Stimulated activated naive B cell treated with anti-CD40 and anti-IgM and Interleukin-4, amounts not matched to agents 10 μg/mL and 1 μg/mL and 100 μg/mL, for 72 hours (primary cell): ENCODE measurements around the gene CDH11.

ENCODE experiments used
- ATAC-seq, 2 donors: fragments of 150-1000 bp; cut with Tn5 transposase; replicated peaks; 2 replicates each; pipeline ENCODE4 v1.10.0; 2021; ENCODE audit warnings: moderate library complexity in 1 of 2
- DNase-seq: peaks from one replicate; pipeline ENCODE4 v3.0.0; 2021
- H3K27ac Mint-ChIP-seq: one replicate; pipeline ENCODE4 v1.8.0; 2022; ENCODE audit warnings: mild to moderate bottlenecking, mixed read lengths
- H3K27me3 Mint-ChIP-seq, 2 donors: one replicate each; pipeline ENCODE4 v1.8.0; 2022; ENCODE audit warnings: mixed read lengths in 2 of 2
- H3K36me3 Mint-ChIP-seq, 2 donors: one replicate each; pipeline ENCODE4 v1.8.0; 2022; ENCODE audit warnings: mixed read lengths in 2 of 2, mild to moderate bottlenecking in 1 of 2
- H3K4me1 Mint-ChIP-seq, 2 donors: one replicate each; pipeline ENCODE4 v1.8.0; 2022; ENCODE audit warnings: mixed read lengths in 2 of 2, mild to moderate bottlenecking in 1 of 2
- H3K4me3 Mint-ChIP-seq, 2 donors: one replicate each; pipeline ENCODE4 v1.8.0; 2022; ENCODE audit warnings: mild to moderate bottlenecking in 2 of 2, mixed read lengths in 2 of 2, moderate library complexity in 1 of 2
- H3K9me3 Mint-ChIP-seq, 2 donors: one replicate each; pipeline ENCODE4 v1.8.0; 2022; ENCODE audit warnings: mixed read lengths in 2 of 2, mild to moderate bottlenecking in 1 of 2

Gene CDH11

GRCh38 chr16:64948056-64948455 is 173.8 kb downstream of the CDH11 start:
- DNase-seq (no peak), ATAC-seq (no peak)
- H3K36me3 Mint-ChIP-seq, result no peaks in the 10 kb centered on the region
- H3K9me3 Mint-ChIP-seq, result peaks cover 14 to 23% of the 10 kb centered on the region in 2 donors
- no peaks in the 10 kb centered on the region for H3K27me3 Mint-ChIP-seq
- H3K4me1 Mint-ChIP-seq, result no peaks in the 10 kb centered on the region
- H3K4me3 Mint-ChIP-seq, result no peak overlapping the region
- H3K27ac Mint-ChIP-seq, result no peak overlapping the region

DNA sequence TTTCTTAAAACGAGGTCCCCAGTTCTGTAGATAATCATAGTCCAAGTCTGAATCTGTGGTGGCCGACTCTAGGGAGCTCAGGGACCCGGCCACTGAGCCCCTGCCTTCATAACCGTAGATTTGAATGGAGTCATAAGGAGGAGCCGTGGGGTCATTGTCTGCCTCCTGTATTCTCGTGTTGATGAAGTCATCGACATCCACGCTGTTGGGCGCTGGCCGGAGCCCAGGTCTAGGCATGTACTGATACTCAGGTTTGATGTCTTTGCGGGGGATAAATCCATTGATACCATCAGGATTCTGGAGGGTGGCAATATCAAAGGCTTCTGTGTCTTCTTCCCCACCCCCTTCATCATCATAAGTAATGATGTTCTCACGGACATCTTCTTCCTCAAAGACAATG is 174.2 kb downstream of the CDH11 start:
- Mint-ChIP-seq H3K27ac (no peak overlapping the region), H3K36me3 (no peaks in the 10 kb centered on the region), H3K27me3 (no peaks in the 10 kb centered on the region), H3K4me3 (no peak overlapping the region), H3K4me1 (no peaks in the 10 kb centered on the region), H3K9me3 (peaks cover 14 to 23% of the 10 kb centered on the region in 2 donors)
- DNase-seq (no peak), ATAC-seq (no peak)

DNA sequence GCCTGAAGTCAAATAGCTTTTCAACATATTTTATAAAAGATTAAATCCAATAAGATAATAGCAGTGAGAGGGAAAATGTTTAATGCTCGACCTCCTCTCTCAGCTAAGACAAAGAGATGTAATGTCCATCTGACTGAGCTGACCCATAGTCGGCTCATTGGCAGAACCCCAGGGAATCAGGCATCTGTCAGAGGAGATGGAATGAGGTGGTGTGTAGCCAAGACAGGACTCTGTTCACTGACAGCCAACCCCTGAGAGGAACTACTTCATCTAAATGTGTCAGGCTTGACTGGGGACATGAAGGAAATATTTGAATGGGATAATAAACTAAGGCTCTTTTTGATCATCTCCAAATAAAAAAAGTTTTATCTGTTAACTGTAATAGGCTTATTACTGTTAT is 188.0 kb downstream of the CDH11 start:
- Mint-ChIP-seq H3K27ac (no peak overlapping the region), H3K9me3 (peaks cover 0 to 3% of the 10 kb centered on the region in 2 donors), H3K4me3 (no peak overlapping the region), H3K27me3 (no peaks in the 10 kb centered on the region), H3K4me1 (no peaks in the 10 kb centered on the region), H3K36me3 (no peaks in the 10 kb centered on the region)
- ATAC-seq (no peak), DNase-seq (no peak)

- no peaks in the 10 kb centered on the region for H3K36me3 Mint-ChIP-seq
- H3K4me3 Mint-ChIP-seq, result no peak overlapping the region
- H3K27me3 Mint-ChIP-seq, result no peaks in the 10 kb centered on the region
- DNase-seq (no peak), ATAC-seq (no peak)
- H3K9me3 Mint-ChIP-seq, result peaks cover 6 to 9% of the 10 kb centered on the region in 2 donors
- H3K27ac Mint-ChIP-seq, result no peak overlapping the region
- no peaks in the 10 kb centered on the region for H3K4me1 Mint-ChIP-seq
Measured at GRCh38 chr16:64926476-64926875, 195.4 kb downstream of the CDH11 start.

GRCh38 chr16:64925166-64925565 is 196.7 kb downstream of the CDH11 start:
- DNase-seq, result no peak
- H3K36me3 Mint-ChIP-seq, result no peaks in the 10 kb centered on the region
- no peak overlapping the region for H3K4me3 Mint-ChIP-seq
- ATAC-seq, result no peak
- H3K9me3 Mint-ChIP-seq, result peaks cover 6% of the 10 kb centered on the region in 2 donors
- no peaks in the 10 kb centered on the region for H3K27me3 Mint-ChIP-seq
- no peaks in the 10 kb centered on the region for H3K4me1 Mint-ChIP-seq
- H3K27ac Mint-ChIP-seq, result no peak overlapping the region

GRCh38 chr16:64924086-64924485 is 197.8 kb downstream of the CDH11 start:
- Mint-ChIP-seq H3K9me3 (peaks cover 6% of the 10 kb centered on the region in 2 donors), H3K27me3 (no peaks in the 10 kb centered on the region), H3K36me3 (no peaks in the 10 kb centered on the region), H3K4me3 (no peak overlapping the region), H3K27ac (no peak overlapping the region), H3K4me1 (no peaks in the 10 kb centered on the region)
- ATAC-seq (no peak), DNase-seq (no peak)

DNA sequence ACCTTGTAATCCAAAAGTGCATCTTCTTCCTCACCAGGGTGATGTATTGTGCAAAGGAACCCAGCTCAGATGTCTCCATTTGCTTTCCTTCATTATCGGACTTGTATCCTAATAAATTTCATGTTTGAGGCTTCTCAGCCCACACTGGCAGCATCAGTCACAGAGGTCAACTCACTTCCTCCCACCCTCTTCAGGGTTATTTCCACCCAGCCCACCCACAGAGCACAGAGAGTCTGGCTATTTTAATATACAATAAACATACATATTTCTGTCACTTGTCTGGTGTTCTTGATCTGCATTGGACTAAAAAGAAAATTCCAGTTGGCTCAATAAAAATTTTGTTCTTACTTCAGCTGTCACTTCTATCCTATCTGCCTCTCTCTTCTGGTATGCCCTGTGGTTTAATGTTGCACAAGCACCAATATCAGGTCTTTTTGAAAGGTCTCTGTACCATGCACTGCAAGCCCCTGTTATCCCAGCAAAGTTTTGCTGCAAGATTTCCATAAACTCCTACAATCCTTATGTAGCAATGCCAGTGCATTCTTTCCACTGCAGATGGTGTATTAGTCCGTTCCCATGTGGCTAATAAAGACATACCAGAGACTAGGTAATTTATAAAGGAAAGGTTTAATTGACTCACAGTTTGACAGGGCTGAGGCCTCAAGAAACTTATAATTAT is 201.8 kb downstream of the CDH11 start:
- Mint-ChIP-seq H3K27me3 (no peaks in the 10 kb centered on the region), H3K36me3 (no peaks in the 10 kb centered on the region), H3K4me3 (no peak overlapping the region), H3K27ac (no peak overlapping the region), H3K4me1 (no peaks in the 10 kb centered on the region), H3K9me3 (peaks cover 0 to 9% of the 10 kb centered on the region in 2 donors)
- DNase-seq (no peak), ATAC-seq (no peak)

DNA sequence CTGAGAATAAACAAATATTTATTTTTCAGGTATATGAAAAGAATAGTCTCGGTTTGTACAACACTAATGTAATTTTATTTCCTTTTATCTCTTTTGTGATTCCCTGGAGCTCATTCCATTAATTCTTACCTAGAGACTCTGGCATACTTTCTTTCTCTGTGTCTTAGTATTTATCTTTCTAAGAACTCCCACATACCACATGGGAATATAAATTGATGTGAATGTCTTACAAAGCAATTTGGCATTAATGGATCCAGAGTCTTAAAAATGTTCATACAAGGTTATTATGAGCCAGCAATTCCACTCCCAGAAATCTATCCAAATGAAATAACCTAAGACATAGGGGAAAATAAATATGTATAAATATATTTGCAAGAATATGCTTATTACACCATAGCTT is 202.7 kb downstream of the CDH11 start:
- DNase-seq, result no peak
- no peak overlapping the region for H3K27ac Mint-ChIP-seq
- H3K4me3 Mint-ChIP-seq, result no peak overlapping the region
- no peaks in the 10 kb centered on the region for H3K36me3 Mint-ChIP-seq
- H3K27me3 Mint-ChIP-seq, result no peaks in the 10 kb centered on the region
- no peaks in the 10 kb centered on the region for H3K4me1 Mint-ChIP-seq
- peaks cover 0 to 9% of the 10 kb centered on the region in 2 donors for H3K9me3 Mint-ChIP-seq
- ATAC-seq, result no peak

DNA sequence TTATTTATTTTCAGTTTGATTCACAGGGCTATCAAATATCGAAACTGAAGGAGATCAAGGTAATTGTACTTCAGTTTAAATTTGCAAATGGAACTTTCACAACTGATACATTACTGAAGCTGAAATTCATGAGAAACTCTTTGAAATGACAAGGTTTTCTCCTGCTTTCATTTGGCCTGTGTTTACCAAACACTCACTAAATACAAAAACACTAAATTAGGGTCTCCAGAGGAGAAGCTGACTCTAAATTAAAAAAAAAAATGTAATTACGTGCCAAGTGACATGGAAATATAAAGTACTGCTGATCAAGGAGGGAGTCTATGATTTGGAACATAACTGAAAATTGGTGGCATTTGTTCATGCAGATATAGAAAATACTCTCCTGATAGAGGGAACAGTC is 205.8 kb downstream of the CDH11 start:
- ATAC-seq (no peak), DNase-seq (no peak)
- H3K27ac Mint-ChIP-seq, result no peak overlapping the region
- no peaks in the 10 kb centered on the region for H3K27me3 Mint-ChIP-seq
- H3K9me3 Mint-ChIP-seq, result peaks cover 0 to 5% of the 10 kb centered on the region in 2 donors
- no peaks in the 10 kb centered on the region for H3K36me3 Mint-ChIP-seq
- no peaks in the 10 kb centered on the region for H3K4me1 Mint-ChIP-seq
- H3K4me3 Mint-ChIP-seq, result no peak overlapping the region

GRCh38 chr16:64910356-64910755 is 211.5 kb downstream of the CDH11 start:
- Mint-ChIP-seq H3K4me3 (no peak overlapping the region), H3K9me3 (no peaks in the 10 kb centered on the region), H3K4me1 (no peaks in the 10 kb centered on the region), H3K36me3 (no peaks in the 10 kb centered on the region), H3K27me3 (no peaks in the 10 kb centered on the region), H3K27ac (no peak overlapping the region)
- DNase-seq (no peak), ATAC-seq (no peak)

GRCh38 chr16:64907844-64908243 is 214.0 kb downstream of the CDH11 start:
- DNase-seq, result no peak
- no peaks in the 10 kb centered on the region for H3K4me1 Mint-ChIP-seq
- H3K36me3 Mint-ChIP-seq, result no peaks in the 10 kb centered on the region

DNA sequence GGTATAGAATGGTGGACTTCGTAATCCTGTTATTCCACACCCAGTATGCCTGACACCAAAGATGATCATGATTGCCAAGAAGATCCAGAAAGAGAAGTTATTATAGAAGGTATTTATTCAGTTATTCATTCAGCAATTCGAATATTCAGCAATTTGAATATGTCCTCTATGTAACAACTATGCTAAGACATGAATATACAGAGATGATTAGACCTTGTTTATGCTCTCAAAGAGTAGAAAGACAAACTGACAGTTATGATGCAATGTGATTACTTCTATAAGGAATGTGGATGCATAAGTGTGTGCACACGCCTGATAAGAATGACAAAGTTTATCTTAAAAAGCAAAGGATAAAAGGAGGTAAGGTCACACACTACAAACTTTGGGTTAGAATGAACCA is 218.1 kb downstream of the CDH11 start:
- no peak for ATAC-seq

More at GRCh38 chr16:64907844-64908243, 214.0 kb downstream of the CDH11 start:
- ATAC-seq, result no peak
- Mint-ChIP-seq H3K27ac (no peak overlapping the region), H3K9me3 (peaks cover 3 to 4% of the 10 kb centered on the region in 2 donors), H3K4me3 (no peak overlapping the region), H3K27me3 (no peaks in the 10 kb centered on the region)

DNA sequence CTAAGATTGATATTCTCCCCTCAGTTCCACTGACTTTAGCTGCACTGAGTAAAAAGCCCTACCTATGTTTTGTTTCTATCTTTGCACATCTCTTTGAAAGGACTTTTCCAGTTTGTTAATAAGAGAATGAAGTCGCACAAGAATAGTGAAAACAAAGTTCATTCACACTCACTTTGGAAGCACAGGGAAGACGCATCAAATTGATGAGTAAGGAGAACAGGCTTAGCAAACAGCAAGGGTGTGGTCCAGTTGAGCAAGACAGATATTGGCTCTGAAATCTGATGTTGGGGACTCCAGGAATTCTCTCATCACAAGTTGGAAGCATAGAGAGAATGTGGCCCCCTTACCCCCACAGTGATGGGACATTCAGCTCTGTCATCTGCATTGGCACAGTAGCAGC is 221.3 kb downstream of the CDH11 start:
- ATAC-seq (no peak), DNase-seq (no peak)
- peaks cover 3 to 9% of the 10 kb centered on the region in 2 donors for H3K9me3 Mint-ChIP-seq
- H3K36me3 Mint-ChIP-seq, result no peaks in the 10 kb centered on the region
- H3K4me1 Mint-ChIP-seq, result no peaks in the 10 kb centered on the region
- no peak overlapping the region for H3K4me3 Mint-ChIP-seq
- no peak overlapping the region for H3K27ac Mint-ChIP-seq
- H3K27me3 Mint-ChIP-seq, result no peaks in the 10 kb centered on the region

More for the DNA sequence above, 218.1 kb downstream of the CDH11 start:
- no peak overlapping the region for H3K4me3 Mint-ChIP-seq
- no peak for DNase-seq
- peaks cover 3 to 9% of the 10 kb centered on the region in 2 donors for H3K9me3 Mint-ChIP-seq
- H3K27ac Mint-ChIP-seq, result no peak overlapping the region
- no peaks in the 10 kb centered on the region for H3K4me1 Mint-ChIP-seq
- H3K36me3 Mint-ChIP-seq, result no peaks in the 10 kb centered on the region
- no peaks in the 10 kb centered on the region for H3K27me3 Mint-ChIP-seq

DNA sequence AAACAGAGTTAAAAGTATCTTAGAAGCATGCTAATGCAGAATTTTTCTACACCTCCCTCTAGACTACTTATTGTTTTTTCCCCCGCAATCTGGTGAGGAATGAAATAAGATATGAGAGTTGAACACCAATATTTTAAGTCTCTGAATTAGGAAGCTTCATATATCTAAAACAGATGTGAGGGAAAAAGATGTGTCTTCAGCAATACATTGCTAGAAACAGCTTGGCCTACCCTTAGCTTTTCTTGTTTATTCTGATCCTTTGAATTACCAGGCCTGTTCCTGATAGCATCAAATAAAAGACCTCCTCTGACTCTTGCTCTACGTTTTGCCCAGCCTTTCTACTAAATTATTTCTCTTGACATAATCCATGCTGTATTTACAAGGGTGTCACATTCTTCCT is 221.8 kb downstream of the CDH11 start:
- Mint-ChIP-seq H3K27ac (no peak overlapping the region), H3K36me3 (no peaks in the 10 kb centered on the region), H3K9me3 (peaks cover 3 to 9% of the 10 kb centered on the region in 2 donors), H3K4me1 (no peaks in the 10 kb centered on the region), H3K4me3 (no peak overlapping the region), H3K27me3 (no peaks in the 10 kb centered on the region)
- ATAC-seq, result no peak
- no peak for DNase-seq

- ATAC-seq (no peak), DNase-seq (no peak)
- H3K4me1 Mint-ChIP-seq, result no peaks in the 10 kb centered on the region
- peaks cover 3 to 5% of the 10 kb centered on the region in 2 donors for H3K9me3 Mint-ChIP-seq
- H3K4me3 Mint-ChIP-seq, result no peak overlapping the region
- no peaks in the 10 kb centered on the region for H3K36me3 Mint-ChIP-seq
- no peak overlapping the region for H3K27ac Mint-ChIP-seq
- no peaks in the 10 kb centered on the region for H3K27me3 Mint-ChIP-seq
Measured at GRCh38 chr16:64898159-64898558, 223.7 kb downstream of the CDH11 start.
